ENCODE measurements around the gene KLF2.
"Not testable (repeated sequence)": the region's sequence is repeated elsewhere in the genome, so short reads cannot be mapped to it uniquely, and the experiment has no call there.

KLF2 gene

DNA sequence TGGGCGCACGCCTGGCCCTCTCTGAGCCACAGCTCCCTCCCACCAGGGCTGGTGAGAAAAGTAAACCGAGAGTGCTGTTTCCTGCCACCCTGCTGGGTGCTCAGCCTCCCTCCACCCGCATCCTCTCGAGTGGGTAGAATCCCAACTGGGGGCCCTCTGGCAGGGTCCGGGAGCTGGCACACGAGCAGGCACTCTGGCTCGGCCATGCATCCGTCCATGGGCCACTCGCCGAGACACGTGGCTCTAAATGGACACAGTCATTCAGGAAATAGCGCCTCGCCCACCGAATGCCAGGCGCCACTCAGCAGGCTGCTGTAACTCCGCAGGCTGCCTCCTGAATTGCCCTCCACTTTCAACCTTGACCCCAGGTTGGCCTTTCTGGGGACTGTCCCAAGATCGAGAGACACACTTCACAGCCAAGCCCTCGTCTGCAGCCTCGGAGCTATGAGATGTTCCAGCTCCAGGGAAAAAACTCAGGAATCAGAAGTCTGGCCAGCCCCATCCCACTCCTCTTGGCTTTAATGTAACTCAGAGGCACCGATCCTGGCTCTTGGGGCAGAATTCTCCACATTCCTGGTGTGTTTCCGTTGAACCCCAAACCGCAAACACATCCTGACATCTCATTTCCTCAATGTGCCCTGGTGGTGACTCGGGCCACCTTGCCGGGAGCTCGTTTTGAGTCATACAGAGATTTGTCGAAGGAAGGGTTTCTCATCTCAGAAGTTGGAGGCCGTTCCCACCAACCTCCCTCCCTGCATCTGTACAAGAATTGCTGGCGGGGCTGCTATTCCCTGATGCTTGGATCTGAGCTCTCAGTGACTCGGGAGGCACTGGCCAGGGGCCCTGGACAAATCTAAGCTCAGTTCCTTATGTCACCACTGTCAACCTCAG, 14.1 kb downstream of the KLF2 start:
- DNase-seq, result no peak

- no peak for DNase-seq
Observed at GRCh38 chr19:16339361-16339725, 14.7 kb downstream of the KLF2 start.

GRCh38 chr19:16340092-16340491, 15.5 kb downstream of the KLF2 start:
- DNase-seq, result no peak

GRCh38 chr19:16340654-16341053, 16.0 kb downstream of the KLF2 start:
- DNase-seq, result no peak

- DNase-seq, result no peak
Observed at GRCh38 chr19:16342002-16342715, 17.5 kb downstream of the KLF2 start.

DNA sequence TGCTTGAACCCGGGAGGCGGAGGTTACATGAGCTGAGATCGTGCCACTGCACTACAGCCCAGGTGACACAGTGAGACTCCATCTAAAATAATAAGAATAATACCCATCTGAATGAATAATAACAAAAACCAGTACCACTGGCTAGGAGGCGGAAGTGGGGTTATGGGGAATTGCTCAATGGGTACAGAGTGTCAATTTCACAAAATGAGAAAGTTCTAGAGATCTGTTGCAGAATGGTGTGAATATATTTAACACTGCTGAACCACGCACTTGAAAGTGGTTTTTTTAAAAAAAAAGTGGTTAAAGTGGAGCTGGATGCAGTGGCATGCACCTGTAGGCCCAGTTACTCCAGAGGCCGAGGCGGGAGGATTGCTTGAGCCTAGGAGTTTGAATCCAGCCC, 18.5 kb downstream of the KLF2 start:
- no peak for DNase-seq

DNA sequence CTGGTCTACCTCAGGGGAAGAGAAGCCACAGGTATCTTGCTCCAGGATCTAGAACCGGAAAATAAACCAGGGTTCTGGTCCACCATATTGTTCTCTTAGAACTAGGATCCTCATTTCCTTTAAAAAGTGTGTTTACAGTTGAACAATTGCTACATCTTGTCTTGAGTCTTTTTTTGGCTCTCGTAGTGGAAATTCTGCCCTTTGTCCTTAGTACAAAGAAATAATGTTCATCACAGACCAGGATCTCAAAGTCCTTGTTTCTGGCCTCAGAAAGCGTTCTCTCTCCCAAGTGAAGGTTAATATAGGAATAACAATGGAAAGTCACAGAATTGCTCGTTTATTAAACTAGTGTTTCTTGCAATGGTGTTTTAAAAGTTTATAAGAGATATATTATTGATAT, 20.8 kb downstream of the KLF2 start:
- no peak for DNase-seq

GRCh38 chr19:16347099-16347498, 22.5 kb downstream of the KLF2 start:
- DNase-seq, result not testable (repeated sequence)

DNA sequence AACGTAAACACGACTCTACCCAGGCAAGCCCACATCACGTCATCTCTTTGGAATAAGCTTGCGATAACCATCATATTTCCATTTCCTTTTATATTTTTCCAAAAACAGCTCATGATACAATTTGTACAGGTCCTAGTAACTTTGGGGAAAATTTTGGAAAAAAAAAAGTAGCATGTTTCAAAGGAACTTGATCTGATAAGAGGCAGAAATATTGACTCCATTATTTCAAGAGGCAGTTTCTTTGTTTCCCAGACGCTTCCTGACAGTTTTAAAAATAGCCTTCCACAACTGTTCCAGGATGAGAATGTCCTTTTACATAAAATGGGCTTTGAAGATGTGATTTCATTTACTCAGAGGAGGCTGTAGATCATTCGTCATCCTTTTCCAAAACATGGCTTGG, 23.1 kb downstream of the KLF2 start:
- no peak for DNase-seq

- no peak for DNase-seq
Observed at GRCh38 chr19:16349551-16350152, 25.0 kb downstream of the KLF2 start.

DNA sequence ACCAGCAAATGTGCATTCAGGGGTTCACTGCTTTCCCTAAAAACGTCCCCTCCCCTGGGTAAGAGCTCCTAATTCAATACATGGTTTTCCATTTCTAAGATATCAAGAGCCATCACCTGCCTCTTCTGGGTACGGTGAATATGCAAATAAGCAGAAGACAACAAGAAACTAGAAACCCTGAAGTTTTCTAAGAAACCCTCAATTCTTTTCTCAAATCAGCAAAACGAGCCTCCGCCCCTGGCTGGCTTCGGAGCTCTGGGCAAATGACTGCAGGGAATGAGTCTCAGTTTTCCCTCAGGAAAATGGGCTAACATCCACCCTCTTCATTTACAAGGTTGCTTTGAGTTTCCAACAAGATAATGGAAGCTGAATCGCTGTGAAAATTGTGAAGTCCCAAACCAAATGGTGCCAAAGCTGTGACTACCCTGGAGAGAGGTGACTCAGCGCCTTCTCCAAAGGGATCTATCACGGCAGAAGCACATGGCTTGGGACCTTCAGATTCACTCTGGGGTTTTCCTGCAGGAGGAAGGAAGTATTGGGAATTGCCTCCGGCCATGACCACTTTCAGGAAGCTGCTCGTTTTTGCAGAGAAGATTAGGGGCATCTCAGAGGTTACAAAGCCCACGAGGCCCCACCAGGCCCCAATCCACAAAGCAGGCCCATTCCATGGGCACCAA, 26.6 kb downstream of the KLF2 start:
- no peak for DNase-seq

GRCh38 chr19:16355293-16356043, 30.8 kb downstream of the KLF2 start:
- no peak for DNase-seq

DNA sequence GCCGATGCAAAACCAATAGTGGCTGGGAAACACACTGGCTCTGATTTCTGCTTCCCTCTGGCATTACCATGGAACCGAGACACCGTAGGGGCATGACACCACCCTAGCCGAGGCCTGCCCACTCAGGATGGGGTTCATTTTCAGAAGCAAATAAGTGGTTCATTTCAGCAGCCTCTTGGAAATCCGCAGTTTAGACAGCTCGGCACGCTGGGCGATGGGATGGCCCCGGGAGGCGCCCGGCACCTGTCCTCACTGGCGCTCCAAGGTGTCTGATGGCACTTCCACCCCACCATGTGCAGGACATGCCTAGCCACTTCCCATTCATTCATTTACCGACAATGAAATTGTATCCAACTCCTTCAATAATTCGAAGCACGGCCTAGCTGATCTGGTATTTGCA, 33.8 kb downstream of the KLF2 start:
- no peak for DNase-seq

DNA sequence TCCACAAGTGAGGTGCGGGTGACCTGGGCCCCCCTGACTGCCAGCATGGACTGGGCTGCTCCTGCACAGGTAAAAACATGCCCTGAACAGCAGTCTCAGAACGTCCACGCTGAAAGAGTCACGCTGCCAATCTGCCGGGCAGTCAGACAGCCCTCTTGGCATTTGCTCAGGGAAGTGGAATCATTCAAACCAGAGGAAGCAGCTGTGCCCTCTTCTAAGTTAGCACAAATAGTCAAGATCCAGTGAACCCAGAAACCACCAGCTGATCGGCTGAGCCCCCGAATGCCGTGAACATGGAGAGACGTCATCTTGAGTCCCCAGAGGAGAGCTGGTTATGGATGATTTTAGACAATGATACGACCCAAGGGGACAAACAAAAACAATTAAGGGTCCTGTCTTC, 34.4 kb downstream of the KLF2 start:
- no peak for DNase-seq

- no peak for DNase-seq
Observed at GRCh38 chr19:16359964-16360363, 35.3 kb downstream of the KLF2 start.

GRCh38 chr19:16360738-16361137, 36.1 kb downstream of the KLF2 start:
- no peak for DNase-seq

DNA sequence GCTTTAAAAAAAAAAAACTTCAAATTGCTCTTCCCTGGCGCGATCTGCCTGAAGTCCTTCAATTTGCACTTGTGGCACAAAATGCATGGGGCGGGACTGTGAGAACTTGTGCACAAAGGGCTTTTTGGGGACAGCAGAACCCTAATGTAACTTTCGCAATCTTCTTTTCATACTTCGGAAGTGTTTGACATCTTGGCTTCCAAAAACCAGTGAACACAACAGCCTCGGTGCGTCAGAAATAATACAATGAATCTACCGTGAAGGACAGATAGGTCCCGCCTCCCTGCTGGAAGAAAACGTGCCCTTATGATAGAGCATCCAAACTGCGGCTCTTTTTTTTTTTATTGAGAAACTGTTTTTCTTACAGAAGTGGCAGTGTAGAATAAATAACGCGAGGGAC, 36.6 kb downstream of the KLF2 start:
- no peak for DNase-seq

DNA sequence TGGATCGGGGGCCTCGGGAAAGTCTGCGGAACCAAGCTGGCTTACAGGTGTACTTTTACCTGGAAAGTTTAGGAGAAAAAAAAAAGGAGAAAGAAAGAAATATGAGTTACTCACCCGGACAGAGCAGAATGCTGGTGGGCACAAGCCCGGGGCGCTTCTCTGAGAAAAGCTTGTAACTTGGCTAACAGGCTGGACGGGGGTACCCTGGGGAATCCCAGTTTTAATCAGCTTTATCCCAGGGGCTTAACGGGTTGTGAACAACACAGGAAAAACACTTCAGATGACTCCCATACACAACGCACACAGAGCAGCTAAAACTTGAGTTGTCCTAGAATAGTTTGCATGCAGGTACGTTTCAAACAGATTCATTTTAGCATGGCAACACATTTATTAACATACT, 37.3 kb downstream of the KLF2 start:
- no peak for DNase-seq

DNA sequence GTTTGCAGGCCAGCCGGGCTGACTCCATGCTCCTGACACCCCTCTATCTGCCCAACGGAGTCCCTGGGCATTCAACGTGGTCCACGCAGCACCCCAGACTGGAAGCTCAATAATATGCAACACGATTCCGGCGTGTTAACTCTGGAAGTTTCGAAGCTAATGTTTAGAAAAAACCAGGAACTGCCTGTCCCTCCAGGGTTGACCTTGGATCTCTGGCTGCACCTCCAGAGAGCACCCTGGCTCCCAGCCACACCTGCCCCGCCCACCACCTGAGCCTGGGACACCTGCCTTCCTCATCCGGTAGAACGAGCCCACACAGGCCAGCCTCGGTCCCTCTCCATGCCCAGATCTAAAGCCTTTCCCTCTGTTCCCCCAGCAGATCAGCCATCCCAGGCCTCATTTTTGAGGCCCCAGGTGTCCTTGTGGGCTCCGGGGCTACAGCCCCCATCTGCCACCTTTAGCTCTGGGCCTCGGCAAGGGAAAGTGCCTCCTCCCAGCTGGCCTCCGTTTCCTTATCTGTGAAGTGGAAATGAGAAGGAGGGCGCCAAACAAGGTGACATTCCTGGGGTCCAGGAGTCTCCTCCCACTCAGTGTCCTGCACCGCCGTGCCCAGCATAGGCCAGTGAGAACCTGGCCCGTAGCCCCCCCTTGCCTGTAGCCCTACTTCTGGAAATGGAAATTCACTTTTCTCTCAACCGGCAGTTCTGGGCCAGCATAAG, 38.7 kb downstream of the KLF2 start:
- peak; percentile 78 for DNase-seq

DNA sequence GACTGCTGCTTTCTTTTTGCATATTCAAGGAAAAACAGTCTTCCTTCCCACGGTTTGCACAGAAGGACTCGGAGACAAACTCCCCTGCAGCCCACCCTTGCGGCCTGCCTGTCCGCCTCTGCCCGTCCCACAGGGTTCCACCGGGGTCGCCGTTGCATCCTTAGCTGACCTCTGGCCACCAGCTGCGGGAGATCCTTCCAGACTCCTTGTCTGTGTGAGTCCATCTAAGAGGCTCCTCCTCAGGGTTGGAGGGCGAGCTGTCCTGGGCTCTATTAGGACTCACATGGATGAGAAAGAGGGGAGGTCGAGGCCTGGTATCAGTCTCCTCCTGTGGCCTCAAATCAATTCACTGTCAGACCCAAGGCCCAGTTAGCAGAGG, 39.2 kb downstream of the KLF2 start:
- DNase-seq, result no peak

DNA sequence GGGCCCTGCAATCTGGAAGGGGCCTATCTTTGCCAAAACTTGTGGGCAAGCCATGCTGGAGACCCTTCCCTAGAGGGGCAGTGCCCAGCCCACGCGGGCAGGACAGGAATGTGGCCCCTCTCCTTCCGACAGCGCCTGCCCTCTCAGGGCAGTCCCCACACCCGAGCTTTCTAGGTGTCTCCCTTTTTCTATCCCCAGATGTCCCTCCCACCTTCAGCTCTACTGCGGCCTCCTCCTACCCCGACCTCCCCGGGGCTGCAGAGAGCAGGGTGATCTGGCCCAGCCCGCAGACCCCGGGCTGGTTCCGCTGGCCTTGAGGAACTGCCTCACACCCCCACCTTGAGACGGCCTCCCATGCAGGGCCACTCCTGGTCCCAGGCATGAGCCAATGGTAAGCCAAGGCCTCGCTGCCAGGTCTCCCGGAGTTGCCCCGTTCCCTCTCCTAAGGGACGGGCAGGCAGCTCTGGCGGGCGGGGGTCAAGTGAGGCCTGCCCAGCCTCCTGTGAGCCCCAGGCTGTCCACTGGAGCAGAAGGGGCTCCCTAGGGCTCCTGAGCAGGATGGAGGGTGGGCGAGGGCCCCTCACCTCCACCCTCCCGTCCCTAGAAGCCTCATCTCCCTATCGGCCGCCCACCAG, 39.7 kb downstream of the KLF2 start:
- DNase-seq, result no peak

Measured in NCI-H2029 (cell line).